Liver (tissue), 9 donors: ENCODE results near the gene NBPF1. TPM values are rescaled to one million over a fixed set of nuclear protein-coding genes. Genes with fewer than 3 reads are reported as not detected.
"Not testable (repeated sequence)": the region's sequence is repeated elsewhere in the genome, so short reads cannot be mapped to it uniquely, and the experiment has no call there.

Experiments
- DNase-seq: peaks from one replicate; pipeline ENCODE4 v3.0.0-alpha.2; 2017; ENCODE audit warnings: low spot score
- H3K27ac ChIP-seq, 2 donors: one replicate each; pipeline ENCODE4 v1.7.0; 2013; ENCODE audit warnings: inconsistent platforms in 2 of 2, low read length in 2 of 2, control low read depth in 1 of 2, low read depth in 1 of 2, mild to moderate bottlenecking in 1 of 2
- H3K27me3 ChIP-seq, 4 donors: one replicate each; pipeline versions ENCODE4 v1.6.1 to v1.7.0; 2013; ENCODE audit warnings: low read length in 3 of 4, inconsistent platforms in 1 of 4, mild to moderate bottlenecking in 1 of 4, moderate library complexity in 1 of 4; ENCODE audit not compliant: control insufficient read depth in 4 of 4, insufficient read depth in 4 of 4
- H3K36me3 ChIP-seq, 4 donors: one replicate each; pipeline versions ENCODE4 v1.6.1 to v1.7.0; 2013; ENCODE audit warnings: low read length in 3 of 4, mild to moderate bottlenecking in 3 of 4, low read depth in 1 of 4, moderate library complexity in 1 of 4; ENCODE audit not compliant: control insufficient read depth in 4 of 4, insufficient read depth in 3 of 4
- H3K4me1 ChIP-seq, 4 donors: one replicate each; pipeline versions ENCODE4 v1.6.1 to v1.7.0; 2013; ENCODE audit warnings: low read length in 3 of 4, mild to moderate bottlenecking in 3 of 4, moderate library complexity in 1 of 4; ENCODE audit not compliant: control insufficient read depth in 4 of 4, insufficient read depth in 4 of 4
- H3K4me3 ChIP-seq, 3 donors: one replicate each; pipeline versions ENCODE4 v1.6.1 to v1.7.0; 2013; ENCODE audit warnings: low read length in 3 of 3, control low read depth in 1 of 3, low read depth in 1 of 3, mild to moderate bottlenecking in 1 of 3
- H3K9ac ChIP-seq, 2 donors: one replicate each; pipeline ENCODE4 v1.7.0; 2013; ENCODE audit warnings: low read length in 2 of 2, mild to moderate bottlenecking in 2 of 2, moderate library complexity in 2 of 2, control low read depth in 1 of 2, low read depth in 1 of 2
- H3K9me3 ChIP-seq, 4 donors: one replicate each; pipeline versions ENCODE4 v1.6.1 to v1.7.0; 2013; ENCODE audit warnings: low read length in 3 of 4; ENCODE audit not compliant: control insufficient read depth in 4 of 4
- WGBS: extraction: QIAGEN DNeasy Blood & Tissue Kit; methylation state at CpG from one replicate; pipeline ENCODE4 v1.1.7; 2013; 5-methylcytosine and 5-hydroxymethylcytosine counted together
- polyA plus RNA-seq, 2 donors: library from polyadenylated mRNA; stranded (reverse) in 1 of 2; unstranded in 1 of 2; fragments of 200-250 nt in 1 of 2; fragments of >200 nt in 1 of 2; fragmentation: Nextera tagmentation in 1 of 2; extraction: Ambion mirVana in 1 of 2; gene quantifications; one replicate each; pipeline versions ENCODE4 v1.2.1 to v1.2.3, GENCODE V29; 2013 to 2015
- total RNA-seq, 2 donors: library from RNA; depleted of rRNA; stranded (reverse); fragments of >200 nt; gene quantifications; one replicate each; pipeline ENCODE4 v1.2.3, GENCODE V29; 2014
- donor health status: healthy.
- donor health status: healthy.
- donor health status: healthy.
- donor health status: healthy.
- donor health status: healthy.

NBPF1 gene
- total and polyA plus RNA-seq, 4 donors = 8.0 to 16.4 (median 10.8) TPM

DNA sequence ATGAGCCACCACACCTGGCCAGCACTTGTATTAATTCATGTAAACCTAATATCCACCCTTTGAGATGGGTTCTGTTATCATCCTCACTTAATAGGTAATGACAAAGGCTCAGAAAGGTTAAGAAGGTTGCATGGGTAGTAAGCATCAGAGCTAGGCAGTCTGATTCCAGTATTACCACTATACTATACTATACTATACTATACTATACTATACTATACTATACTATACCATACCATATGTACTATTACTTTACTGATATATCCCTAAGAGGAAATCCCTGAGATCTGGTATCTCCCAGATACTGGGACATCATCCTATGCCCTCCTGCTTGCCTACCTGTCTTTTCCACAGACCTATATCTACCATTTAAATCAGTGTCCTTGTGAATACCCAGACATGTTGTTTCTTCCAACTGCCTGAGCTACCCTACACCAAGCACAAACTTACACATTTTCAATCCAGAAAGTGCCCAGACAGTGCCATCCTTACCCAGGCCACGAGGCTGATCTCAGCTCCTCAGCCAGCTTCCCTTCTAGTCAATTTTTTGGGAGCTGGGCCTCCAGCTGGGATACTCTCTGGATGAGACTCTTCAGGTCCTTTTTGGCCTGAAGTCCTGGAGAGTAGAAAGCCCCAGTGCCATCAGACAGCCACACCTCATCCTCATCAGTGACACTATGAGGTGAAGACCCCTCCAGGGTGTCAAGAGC is 63.0 kb downstream of the NBPF1 start:
- H3K4me3 ChIP-seq, H3K4me1 ChIP-seq, H3K9me3 ChIP-seq, H3K9ac ChIP-seq, DNase-seq, H3K27ac ChIP-seq, H3K27me3 ChIP-seq, H3K36me3 ChIP-seq: not testable (repeated sequence)
- 79% methylated on average over 1 of the region's 1 CpG for WGBS

DNA sequence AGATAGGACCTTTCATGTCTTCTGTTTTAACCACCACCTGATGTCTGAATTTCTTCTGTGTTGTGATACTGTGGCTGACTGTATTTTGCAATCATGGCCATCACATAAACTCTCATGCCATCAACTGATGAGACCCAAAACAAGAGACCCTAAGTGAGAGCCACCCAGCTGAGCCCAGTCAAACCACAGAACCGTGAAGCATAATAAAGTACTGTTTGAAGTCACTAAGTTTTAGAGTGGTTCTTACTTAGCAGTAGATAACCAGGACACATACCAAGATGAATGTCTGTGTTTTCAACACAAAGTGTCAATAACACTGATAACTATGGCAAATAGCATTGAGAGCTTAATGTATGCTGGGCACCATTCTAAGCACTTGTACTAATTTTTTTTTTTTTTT is 63.8 kb downstream of the NBPF1 start:
- DNase-seq, H3K27ac ChIP-seq, H3K9me3 ChIP-seq, H3K9ac ChIP-seq, H3K4me3 ChIP-seq, H3K36me3 ChIP-seq, H3K27me3 ChIP-seq, H3K4me1 ChIP-seq: not testable (repeated sequence)
- 49% methylated on average over 1 of the region's 1 CpG for WGBS

DNA sequence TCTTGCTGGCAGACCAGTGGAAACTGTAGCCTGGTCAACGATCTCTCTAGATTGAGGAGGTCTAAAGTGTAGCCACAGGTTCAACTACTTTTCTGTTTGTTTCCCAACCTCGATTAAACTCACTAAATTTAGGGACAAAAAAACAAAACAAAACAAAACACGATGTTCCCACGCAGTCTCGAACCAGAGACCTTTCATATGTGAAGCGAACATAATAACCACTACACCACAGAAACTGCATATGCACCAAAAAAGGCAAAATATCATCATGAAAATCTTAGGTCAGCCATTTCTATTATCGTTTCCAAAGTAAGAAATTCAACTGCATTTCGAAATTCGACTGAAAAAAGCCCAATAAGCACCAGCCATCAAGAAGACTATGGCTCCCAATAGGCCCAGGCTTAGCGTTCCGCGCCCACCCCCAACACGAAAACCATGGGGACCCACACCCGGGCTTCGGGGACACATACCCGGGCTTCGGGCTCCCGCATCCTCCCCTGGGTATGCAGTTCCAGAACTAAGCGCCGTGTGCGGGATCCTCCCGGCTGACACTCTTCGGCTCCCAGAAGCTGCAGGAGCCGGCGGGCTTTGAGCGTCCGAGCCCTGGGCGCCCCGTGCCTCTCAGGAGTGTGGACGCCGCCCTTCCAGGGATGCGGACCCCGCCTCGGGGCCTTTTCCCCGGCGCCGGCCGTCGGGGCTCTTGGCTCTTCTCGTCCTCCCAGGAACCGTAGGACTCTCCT is 65.7 kb downstream of the NBPF1 start:
- H3K9ac ChIP-seq, H3K36me3 ChIP-seq, DNase-seq, H3K4me3 ChIP-seq, H3K27ac ChIP-seq, H3K9me3 ChIP-seq, H3K27me3 ChIP-seq, H3K4me1 ChIP-seq: not testable (repeated sequence)
- 52% methylated on average over 8 of the region's 41 CpGs for WGBS

DNA sequence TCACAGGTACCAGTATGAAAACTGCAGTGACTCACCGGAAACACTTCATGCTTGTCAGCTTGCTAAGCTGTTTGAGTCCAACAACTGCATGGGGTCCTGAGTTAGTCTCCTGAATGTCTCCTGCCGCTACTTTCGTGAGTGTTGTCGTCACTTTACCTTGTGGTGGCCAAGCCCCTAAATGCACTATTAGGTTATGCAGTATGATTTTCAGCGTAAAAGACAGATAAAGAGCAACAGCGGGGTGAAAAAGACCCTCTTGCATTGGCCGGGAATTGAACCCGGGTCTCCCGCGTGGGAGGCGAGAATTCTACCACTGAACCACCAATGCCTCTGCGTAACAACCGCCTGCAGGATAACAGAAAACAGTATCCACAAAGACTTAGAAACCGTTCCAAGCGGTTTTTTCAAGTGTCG is 67.7 kb downstream of the NBPF1 start:
- not testable (repeated sequence) for H3K36me3 ChIP-seq, H3K27ac ChIP-seq, H3K27me3 ChIP-seq, DNase-seq, H3K9me3 ChIP-seq, H3K4me1 ChIP-seq, H3K4me3 ChIP-seq, H3K9ac ChIP-seq
- 37% methylated on average over 12 of the region's 16 CpGs for WGBS

DNA sequence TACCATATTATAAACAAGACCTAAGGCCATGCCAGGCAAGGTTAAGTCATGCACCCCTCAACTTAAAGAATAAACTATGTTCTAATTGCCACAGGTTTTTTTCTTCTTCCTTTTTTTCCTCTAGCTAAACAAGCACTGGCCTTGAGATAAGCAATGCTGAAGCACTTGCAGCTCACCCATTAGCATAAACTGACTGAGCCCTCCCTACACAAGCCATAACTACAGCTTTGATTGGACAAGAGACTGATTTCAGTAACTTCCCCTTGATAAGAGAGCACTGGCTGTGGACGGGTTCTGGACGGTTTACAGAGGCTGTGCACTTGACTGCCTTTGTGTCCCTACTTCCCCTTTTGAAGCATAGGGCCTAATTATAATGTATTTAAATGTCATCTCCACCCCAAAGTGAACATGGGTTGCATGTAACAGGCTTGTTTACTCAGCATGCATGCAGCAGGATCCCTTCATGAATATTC is 72.9 kb downstream of the NBPF1 start:
- not testable (repeated sequence) for H3K4me1 ChIP-seq, H3K4me3 ChIP-seq, H3K27ac ChIP-seq, DNase-seq, H3K9me3 ChIP-seq, H3K36me3 ChIP-seq, H3K9ac ChIP-seq, H3K27me3 ChIP-seq
- 43% methylated on average over 1 of the region's 2 CpGs for WGBS

DNA sequence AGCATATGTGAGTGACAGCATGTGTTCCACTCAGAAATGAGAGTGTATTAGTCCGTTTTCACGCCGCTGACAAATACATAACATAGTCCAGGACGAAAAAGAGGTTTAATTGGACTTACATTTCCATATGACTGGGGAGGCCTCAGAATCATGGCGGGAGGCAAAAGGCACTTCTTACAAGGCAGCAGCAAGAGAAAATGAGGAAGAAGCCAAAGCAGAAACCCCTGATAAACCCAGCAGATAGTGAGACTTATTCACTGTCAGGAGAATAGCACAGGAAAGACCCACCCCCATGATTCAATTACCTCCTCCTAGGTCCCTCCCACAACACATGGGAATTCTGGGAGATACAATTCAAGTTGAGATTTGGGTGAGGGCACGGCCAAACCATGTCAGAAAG is 75.8 kb downstream of the NBPF1 start:
- not testable (repeated sequence) for DNase-seq, H3K9ac ChIP-seq, H3K36me3 ChIP-seq, H3K4me1 ChIP-seq, H3K9me3 ChIP-seq, H3K27ac ChIP-seq, H3K27me3 ChIP-seq, H3K4me3 ChIP-seq
- 73% methylated on average over 5 of the region's 6 CpGs for WGBS

DNA sequence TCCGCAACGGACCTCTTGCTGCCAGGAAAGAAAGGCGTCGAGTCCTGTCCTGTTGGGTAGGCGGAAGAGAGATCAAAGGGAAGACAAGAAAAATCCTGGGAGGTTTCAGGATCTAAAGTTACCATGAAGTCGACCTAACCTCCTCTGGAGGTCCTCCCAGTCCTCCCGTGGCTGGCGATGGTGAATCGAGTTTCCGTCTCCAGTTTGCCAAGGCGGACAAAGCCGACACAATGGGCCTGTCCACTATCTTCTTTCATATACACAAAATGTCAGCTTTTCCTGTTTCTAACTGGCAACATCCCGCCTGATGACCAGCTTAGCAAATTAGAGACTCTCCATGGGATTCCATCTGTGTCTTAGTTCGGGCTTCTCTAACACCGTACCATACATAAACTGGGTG is 76.6 kb downstream of the NBPF1 start:
- H3K27me3 ChIP-seq, H3K4me3 ChIP-seq, H3K9ac ChIP-seq, DNase-seq, H3K9me3 ChIP-seq, H3K4me1 ChIP-seq, H3K27ac ChIP-seq, H3K36me3 ChIP-seq: not testable (repeated sequence)
- 82% methylated on average over 15 of the region's 15 CpGs for WGBS

DNA sequence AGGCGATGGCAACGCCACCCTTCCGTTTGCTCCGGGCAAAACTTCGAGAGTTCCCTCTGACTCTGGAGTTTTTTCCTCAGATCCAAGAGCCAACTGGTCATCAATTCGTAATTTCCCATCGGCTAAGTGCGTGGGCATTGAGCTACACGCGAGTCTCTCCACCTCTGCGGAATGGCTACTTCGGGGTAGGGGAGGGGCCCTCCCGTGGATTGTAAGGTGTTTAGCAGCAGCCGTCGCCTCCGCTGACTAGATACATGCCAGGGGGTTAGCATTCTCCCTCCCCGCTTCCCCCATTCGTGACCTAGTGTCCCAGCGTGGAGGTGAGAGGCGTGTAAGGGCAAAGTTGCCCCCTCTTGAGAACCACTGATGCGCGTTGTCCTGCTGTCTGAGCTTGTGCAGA is 77.5 kb downstream of the NBPF1 start:
- not testable (repeated sequence) for H3K36me3 ChIP-seq, H3K4me1 ChIP-seq, H3K9me3 ChIP-seq, H3K9ac ChIP-seq, DNase-seq, H3K27me3 ChIP-seq, H3K4me3 ChIP-seq, H3K27ac ChIP-seq
- WGBS = 50% methylated on average over 22 of the region's 22 CpGs
